Measurements from ENCODE around the gene TMEM72. TPM values are rescaled to one million over a fixed set of nuclear protein-coding genes. Genes with fewer than 3 reads are reported as not detected.

The TMEM72 gene
- total and polyA plus RNA-seq, 2 donors (not counting 3 experiments of a cell fraction or from before 2014, with no cell fraction given) = not detected

DNA sequence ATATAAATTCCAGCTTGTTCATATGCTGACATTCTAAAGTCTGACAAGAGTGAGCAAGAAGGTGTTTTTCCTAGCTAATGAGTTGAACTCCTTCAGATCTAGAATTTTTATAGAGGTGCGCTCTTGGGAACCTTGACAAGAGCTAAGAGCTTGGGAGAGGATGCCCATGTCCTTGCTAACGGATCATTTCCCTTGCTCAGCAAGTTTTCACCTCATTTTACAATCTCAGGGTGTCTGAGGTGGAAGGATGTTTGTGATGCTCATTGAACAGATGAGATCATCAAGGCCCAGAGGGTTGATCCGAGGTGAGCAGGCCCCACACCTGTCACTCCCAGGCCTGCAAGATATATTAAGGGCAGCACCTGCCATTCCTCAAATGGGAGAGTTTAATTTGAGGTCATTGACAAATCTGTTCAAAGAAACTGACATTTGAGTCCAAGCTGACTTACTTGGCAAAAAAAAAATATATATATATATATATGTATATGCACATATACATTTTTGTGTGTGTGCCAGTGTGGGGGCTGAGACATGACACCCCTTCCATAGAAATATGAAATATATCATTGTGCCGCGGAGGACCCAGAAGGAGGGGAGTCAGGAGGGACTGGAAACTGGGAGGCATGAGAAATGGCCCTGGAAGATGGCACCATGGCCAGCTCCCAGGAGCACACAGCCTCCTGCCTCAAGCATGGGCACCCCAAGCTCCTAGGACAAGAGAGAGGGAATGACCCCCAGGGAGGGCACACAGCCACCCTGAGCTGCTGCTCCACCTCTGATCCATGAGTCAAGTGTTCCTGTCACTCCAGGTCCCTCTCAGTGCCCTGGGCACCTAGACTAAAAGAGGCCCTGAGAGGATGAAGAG, 17.3 kb upstream of the TMEM72 start:
- Histone ChIP-seq H4K20me1 (replicated peaks; ENCODE audit: control insufficient read depth, extremely low read depth, insufficient read depth, low read length) (no peaks in the 10 kb centered on the region), H3K36me3 (ENCODE audit: control insufficient read depth in 2 of 2, extremely low read depth in 1 of 2, insufficient read depth in 2 of 2, low read length in 2 of 2) (no peaks in the 10 kb centered on the region), H3K79me2 (ENCODE audit: control insufficient read depth, insufficient read depth, low read length) (no peaks in the 10 kb centered on the region), H3K27me3 (ENCODE audit: control insufficient read depth in 2 of 2, insufficient read depth in 2 of 2, low read length in 2 of 2) (no peaks in the 10 kb centered on the region), H3K9me1 (replicated peaks; ENCODE audit: control insufficient read depth, extremely low read depth, insufficient read depth, low read length) (no peaks in the 10 kb centered on the region), H3K4me3 (replicated peaks in 1 of 3; ENCODE audit: insufficient read depth in 1 of 3, low read depth in 1 of 3, low read length in 3 of 3) (no peak overlapping the region), H3K27ac (ENCODE audit: insufficient read depth, low read depth, low read length) (no peak overlapping the region), H3K9me3 (replicated peaks; ENCODE audit: control insufficient read depth, insufficient read depth, low read length) (no peaks in the 10 kb centered on the region), H3K9ac (replicated peaks; ENCODE audit: extremely low read depth, insufficient read depth, low read length) (no peak overlapping the region), H3K4me1 (ENCODE audit: control insufficient read depth, extremely low read depth, insufficient read depth, low read length) (no peaks in the 10 kb centered on the region), H2AFZ (ENCODE audit: low read depth, low read length) (no peak overlapping the region), H3K4me2 (ENCODE audit: insufficient read depth, low read length) (no peak overlapping the region)
- intact Hi-C loops (cut with micrococcal nuclease) (no loop called here), dilution Hi-C loops (cut with MboI; ENCODE audit: extremely low pct_ligation_motif_present, low sequenced_read_pairs) (no loop called here)
- TF ChIP-seq, protein P1, sequence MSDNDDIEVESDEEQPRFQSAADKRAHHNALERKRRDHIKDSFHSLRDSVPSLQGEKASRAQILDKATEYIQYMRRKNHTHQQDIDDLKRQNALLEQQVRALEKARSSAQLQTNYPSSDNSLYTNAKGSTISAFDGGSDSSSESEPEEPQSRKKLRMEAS (IDR thresholded peaks at IDR 0.05; ENCODE audit: insufficient read depth, insufficient read length) = no peak
- TF ChIP-seq FOS (IDR thresholded peaks at IDR 0.05; ENCODE audit: borderline replicate concordance, insufficient read depth, low read length) (no peak), EZH2 (IDR thresholded peaks at IDR 0.05; ENCODE audit: borderline replicate concordance, low read depth, low read length, severe bottlenecking) (no peak), POLR2AphosphoS5 (IDR thresholded peaks at IDR 0.05; ENCODE audit: insufficient read depth, low read depth, low read length) (no peak), GATA2 (IDR thresholded peaks at IDR 0.05; ENCODE audit: insufficient read depth, insufficient read length, low read depth, low read length) (no peak), JUN (IDR thresholded peaks at IDR 0.05; ENCODE audit: borderline replicate concordance, insufficient read depth, insufficient read length, low read depth) (no peak), MYC (IDR thresholded peaks at IDR 0.05; ENCODE audit: low read depth, low read length) (no peak), POLR2A (IDR thresholded peaks at IDR 0.05; ENCODE audit: low read depth, low read length) (no peak)
- TF ChIP-seq, protein P2, sequence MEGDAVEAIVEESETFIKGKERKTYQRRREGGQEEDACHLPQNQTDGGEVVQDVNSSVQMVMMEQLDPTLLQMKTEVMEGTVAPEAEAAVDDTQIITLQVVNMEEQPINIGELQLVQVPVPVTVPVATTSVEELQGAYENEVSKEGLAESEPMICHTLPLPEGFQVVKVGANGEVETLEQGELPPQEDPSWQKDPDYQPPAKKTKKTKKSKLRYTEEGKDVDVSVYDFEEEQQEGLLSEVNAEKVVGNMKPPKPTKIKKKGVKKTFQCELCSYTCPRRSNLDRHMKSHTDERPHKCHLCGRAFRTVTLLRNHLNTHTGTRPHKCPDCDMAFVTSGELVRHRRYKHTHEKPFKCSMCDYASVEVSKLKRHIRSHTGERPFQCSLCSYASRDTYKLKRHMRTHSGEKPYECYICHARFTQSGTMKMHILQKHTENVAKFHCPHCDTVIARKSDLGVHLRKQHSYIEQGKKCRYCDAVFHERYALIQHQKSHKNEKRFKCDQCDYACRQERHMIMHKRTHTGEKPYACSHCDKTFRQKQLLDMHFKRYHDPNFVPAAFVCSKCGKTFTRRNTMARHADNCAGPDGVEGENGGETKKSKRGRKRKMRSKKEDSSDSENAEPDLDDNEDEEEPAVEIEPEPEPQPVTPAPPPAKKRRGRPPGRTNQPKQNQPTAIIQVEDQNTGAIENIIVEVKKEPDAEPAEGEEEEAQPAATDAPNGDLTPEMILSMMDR (IDR thresholded peaks at IDR 0.05; ENCODE audit: extremely low read depth in 1 of 2, insufficient read depth in 1 of 2, low read depth in 1 of 2, low read length in 2 of 2) = no peak
- FAIRE-seq (no peak), DNase-seq (ENCODE audit: low read depth, low spot score) (no peak)
- no TSS peak for BruUV-seq (replicated peaks)
- ChIA-PET CTCF (no interaction called here), POLR2A (no interaction called here)
